Keratinocyte (primary cell): ENCODE data around the gene RBSN.
"Not testable (repeated sequence)": the region's sequence is repeated elsewhere in the genome, so short reads cannot be mapped to it uniquely, and the experiment has no call there.

ENCODE experiments used
- CTCF ChIP-seq, 3 experiments: IDR thresholded peaks in 1 of 3; conservative IDR thresholded peaks in 1 of 3; optimal IDR thresholded peaks in 1 of 3; 2 replicates in 2 of 3; 3 replicates in 1 of 3; pipeline versions ENCODE3 to v1.5.1; 2011; ENCODE audit warnings: low read length in 3 of 3, mild to moderate bottlenecking in 3 of 3, moderate library complexity in 2 of 3, control low read depth in 1 of 3, inconsistent platforms in 1 of 3; ENCODE audit not compliant: insufficient read depth in 2 of 3; ENCODE audit errors: extremely low read depth in 1 of 3
- EZH2 ChIP-seq: IDR thresholded peaks from one replicate; pipeline ENCODE4 v1.6.1; 2012; ENCODE audit warnings: inconsistent platforms, mild to moderate bottlenecking, low read length, moderate library complexity

GRCh38 chr3:15136885-15137284 lies 37.9 kb upstream of the RBSN start:
- TF ChIP-seq EZH2; CTCF (optimal IDR thresholded peaks at IDR 0.05 in 1 of 3, IDR thresholded peaks at IDR 0.05 in 1 of 3, conservative IDR thresholded peaks at IDR 0.05 in 1 of 3; ENCODE audit: extremely low read depth in 1 of 3, insufficient read depth in 2 of 3, low read length in 3 of 3): not testable (repeated sequence)
